Measurements from ENCODE around the gene LOXHD1. TPM values are rescaled to one million over a fixed set of nuclear protein-coding genes. Genes with fewer than 3 reads are reported as not detected.

The LOXHD1 gene
- total RNA-seq, 1 donor from 2014 or later: not detected

DNA sequence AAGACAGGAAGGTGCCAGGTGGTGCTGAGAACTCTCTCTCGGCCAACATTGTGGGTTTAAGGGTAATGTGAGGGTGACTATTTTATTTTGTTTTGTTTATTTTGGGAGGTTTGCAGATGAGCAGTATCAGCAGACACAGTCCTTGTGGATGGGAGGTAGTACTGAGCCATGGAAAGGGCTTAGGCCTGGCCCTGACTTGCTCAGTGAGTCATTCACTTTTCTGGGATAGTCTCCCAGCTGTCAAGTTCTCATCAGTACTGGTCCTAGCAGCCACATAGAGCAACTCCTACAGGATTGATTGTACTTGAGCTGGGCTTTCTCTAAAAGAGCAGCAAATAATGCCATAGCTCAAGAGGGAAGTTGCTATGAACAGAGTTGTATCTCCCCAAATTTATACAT, 175.2 kb downstream of the LOXHD1 start:
- Mint-ChIP-seq H3K36me3 (no peaks in the 10 kb centered on the region), H3K9me3 (no peaks in the 10 kb centered on the region), H3K4me1 (ENCODE audit: unreplicated experiment) (peaks cover 17% of the 10 kb centered on the region), H3K27me3 (peaks cover 11% of the 10 kb centered on the region), H3K4me3 (no peak overlapping the region), H3K27ac (no peak overlapping the region)
- DNase-seq (ENCODE audit: extremely low spot score, unreplicated experiment): no peak
- TF ChIP-seq, protein P1, sequence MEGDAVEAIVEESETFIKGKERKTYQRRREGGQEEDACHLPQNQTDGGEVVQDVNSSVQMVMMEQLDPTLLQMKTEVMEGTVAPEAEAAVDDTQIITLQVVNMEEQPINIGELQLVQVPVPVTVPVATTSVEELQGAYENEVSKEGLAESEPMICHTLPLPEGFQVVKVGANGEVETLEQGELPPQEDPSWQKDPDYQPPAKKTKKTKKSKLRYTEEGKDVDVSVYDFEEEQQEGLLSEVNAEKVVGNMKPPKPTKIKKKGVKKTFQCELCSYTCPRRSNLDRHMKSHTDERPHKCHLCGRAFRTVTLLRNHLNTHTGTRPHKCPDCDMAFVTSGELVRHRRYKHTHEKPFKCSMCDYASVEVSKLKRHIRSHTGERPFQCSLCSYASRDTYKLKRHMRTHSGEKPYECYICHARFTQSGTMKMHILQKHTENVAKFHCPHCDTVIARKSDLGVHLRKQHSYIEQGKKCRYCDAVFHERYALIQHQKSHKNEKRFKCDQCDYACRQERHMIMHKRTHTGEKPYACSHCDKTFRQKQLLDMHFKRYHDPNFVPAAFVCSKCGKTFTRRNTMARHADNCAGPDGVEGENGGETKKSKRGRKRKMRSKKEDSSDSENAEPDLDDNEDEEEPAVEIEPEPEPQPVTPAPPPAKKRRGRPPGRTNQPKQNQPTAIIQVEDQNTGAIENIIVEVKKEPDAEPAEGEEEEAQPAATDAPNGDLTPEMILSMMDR (conservative IDR thresholded peaks at IDR 0.05): no peak

DNA sequence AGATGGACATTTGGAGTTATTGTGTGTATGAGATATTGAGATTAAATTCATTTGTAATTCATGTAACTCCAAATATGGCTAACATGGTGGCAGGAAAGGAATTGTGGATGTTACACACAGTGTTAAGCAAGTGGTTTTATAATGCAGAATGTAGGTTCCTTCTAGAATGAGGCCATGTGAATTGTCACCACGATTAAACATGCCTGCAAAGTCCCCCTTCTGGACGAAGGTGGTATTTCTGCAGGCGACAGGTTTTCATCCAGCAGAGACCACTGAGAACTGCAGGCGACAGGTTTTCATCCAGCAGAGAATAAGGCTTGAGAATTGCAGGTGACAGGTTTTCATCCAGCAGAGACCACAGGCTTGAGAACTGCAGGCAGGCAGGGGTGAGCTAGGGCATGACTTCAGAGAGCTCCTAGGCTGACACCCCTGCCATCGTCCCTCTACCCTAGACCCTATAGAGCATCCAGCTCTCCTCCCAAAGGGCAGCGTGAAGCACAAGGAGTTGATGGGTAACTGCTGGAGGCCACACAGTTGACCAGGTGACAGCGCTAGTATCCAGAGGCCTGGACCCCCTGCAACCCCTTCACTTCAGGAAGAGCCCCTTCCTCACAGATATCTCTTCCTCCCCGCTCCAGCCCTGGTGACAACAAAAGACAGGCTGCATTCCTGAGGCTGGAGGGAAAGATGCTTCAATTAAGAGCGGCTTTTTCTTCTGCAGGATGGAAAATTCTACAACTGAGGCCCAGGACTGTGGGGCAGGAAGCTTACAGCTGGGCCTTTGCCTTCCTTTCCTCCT, 175.8 kb downstream of the LOXHD1 start:
- Mint-ChIP-seq H3K27ac (no peak overlapping the region), H3K4me1 (ENCODE audit: unreplicated experiment) (peaks cover 17% of the 10 kb centered on the region), H3K27me3 (peaks cover 11% of the 10 kb centered on the region), H3K4me3 (no peak overlapping the region), H3K36me3 (no peaks in the 10 kb centered on the region), H3K9me3 (no peaks in the 10 kb centered on the region)
- TF ChIP-seq, protein P1 (conservative IDR thresholded peaks at IDR 0.05): peak; percentile 88
- no peak for DNase-seq (ENCODE audit: extremely low spot score, unreplicated experiment)

DNA sequence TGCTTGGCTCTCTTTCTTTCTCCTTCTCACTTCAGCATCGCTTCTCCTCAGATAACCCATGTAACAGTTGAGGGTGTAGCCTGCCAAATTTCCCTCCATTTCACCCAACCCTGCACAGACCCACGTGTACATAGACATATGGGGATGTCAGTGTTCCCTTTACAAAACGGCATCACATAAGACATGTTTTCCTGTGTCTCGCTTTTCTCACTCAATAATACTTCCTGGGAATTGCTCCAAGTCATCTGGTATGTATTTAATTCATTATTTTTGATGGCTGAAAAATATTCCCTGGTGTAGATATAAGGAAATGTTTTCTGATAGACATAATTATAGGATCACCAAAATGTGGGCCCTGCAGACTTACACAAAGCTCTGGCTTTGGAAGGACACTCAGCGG, 176.8 kb downstream of the LOXHD1 start:
- TF ChIP-seq, protein P1 (conservative IDR thresholded peaks at IDR 0.05): no peak
- Mint-ChIP-seq H3K4me3 (no peak overlapping the region), H3K4me1 (ENCODE audit: unreplicated experiment) (peaks cover 16% of the 10 kb centered on the region), H3K9me3 (no peaks in the 10 kb centered on the region), H3K36me3 (no peaks in the 10 kb centered on the region), H3K27ac (no peak overlapping the region), H3K27me3 (peaks cover 15% of the 10 kb centered on the region)
- DNase-seq (ENCODE audit: extremely low spot score, unreplicated experiment): no peak

DNA sequence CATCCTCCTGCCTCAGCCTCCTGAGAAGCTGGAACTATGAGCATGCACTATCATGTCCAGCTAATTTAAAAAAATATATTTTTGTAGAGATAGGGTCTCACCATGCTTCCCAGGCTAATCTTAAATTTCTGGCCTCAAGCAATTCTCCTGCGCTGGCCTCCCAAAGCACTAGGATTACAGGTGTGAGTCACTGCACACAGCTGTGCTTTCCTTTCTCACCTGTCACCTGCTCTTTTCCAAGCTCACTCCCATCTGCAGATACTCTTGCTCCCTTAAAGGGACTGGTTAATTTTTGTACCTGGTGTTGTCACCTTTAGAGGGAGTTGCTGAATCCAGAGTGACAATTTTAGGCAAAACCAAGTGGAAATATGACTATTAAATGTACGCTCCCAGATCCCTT, 178.2 kb downstream of the LOXHD1 start:
- DNase-seq (ENCODE audit: extremely low spot score, unreplicated experiment): no peak
- H3K36me3 Mint-ChIP-seq: no peaks in the 10 kb centered on the region
- H3K4me3 Mint-ChIP-seq: no peak overlapping the region
- H3K4me1 Mint-ChIP-seq (ENCODE audit: unreplicated experiment): peaks cover 12% of the 10 kb centered on the region
- TF ChIP-seq, protein P1 (conservative IDR thresholded peaks at IDR 0.05): no peak
- H3K27me3 Mint-ChIP-seq: peaks cover 12% of the 10 kb centered on the region
- no peak overlapping the region for H3K27ac Mint-ChIP-seq
- no peaks in the 10 kb centered on the region for H3K9me3 Mint-ChIP-seq

DNA sequence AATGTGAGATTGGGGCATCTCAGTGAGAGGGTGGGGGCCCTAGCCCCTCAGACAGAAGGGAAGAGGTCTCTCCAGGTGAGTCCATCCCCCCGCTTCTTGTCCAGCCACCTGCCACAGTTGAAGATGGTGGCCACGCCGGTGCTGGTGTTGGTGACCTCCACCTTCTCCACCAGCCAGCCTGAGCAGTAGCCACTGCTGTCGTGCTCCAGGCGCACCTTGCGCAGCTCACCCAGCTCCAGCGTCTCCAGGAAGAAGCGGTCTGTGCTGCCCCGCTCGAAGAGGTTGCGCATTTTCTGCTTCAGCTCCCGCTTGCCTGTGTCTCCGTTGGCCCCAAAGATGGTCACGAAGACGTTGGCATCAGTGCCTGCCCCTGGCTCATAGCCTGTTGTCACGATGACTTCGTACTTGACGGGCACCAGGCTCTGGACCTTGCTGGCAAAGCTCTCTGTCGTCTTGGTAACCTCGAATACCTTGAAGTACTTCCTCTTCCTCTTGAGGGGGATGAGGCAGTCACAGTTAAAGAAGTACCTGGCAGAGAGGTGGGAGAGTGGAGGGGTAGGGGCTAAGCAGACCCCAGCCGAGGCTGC, 179.5 kb downstream of the LOXHD1 start:
- TF ChIP-seq, protein P1 (conservative IDR thresholded peaks at IDR 0.05): no peak
- H3K4me1 Mint-ChIP-seq (ENCODE audit: unreplicated experiment): peaks cover 17% of the 10 kb centered on the region

More for the DNA sequence above, 179.5 kb downstream of the LOXHD1 start:
- H3K4me3 Mint-ChIP-seq: no peak overlapping the region
- no peak for DNase-seq (ENCODE audit: extremely low spot score, unreplicated experiment)
- H3K36me3 Mint-ChIP-seq: no peaks in the 10 kb centered on the region
- no peaks in the 10 kb centered on the region for H3K9me3 Mint-ChIP-seq
- H3K27me3 Mint-ChIP-seq: peaks cover 12% of the 10 kb centered on the region
- no peak overlapping the region for H3K27ac Mint-ChIP-seq

All from type B pancreatic cell (in vitro differentiated cells).